Right renal cortex interstitium (tissue), 3 donors: ENCODE data around the gene KLRC1. TPM values are rescaled to one million over a fixed set of nuclear protein-coding genes. Genes with fewer than 3 reads are reported as not detected.
"Not testable (repeated sequence)": the region's sequence is repeated elsewhere in the genome, so short reads cannot be mapped to it uniquely, and the experiment has no call there.

ENCODE experiments used
- DNase-seq, 3 donors: peaks; one replicate each; pipeline ENCODE4 v3.0.0-alpha.2; 2013; ENCODE audit warnings: low read depth in 3 of 3, low spot score in 2 of 3
- polyA plus RNA-seq, 3 donors: library from polyadenylated mRNA; unstranded; fragments of 120-200 nt; gene quantifications; one replicate each; pipeline ENCODE4 v1.2.1, GENCODE V29; 2013; ENCODE audit not compliant: insufficient read length in 3 of 3

The KLRC1 gene
- polyA plus RNA-seq = 1 to 10 TPM in 1 of 3 donors, under 1 TPM in 2; 0.42 to 1.8 (median 0.81) TPM

DNA sequence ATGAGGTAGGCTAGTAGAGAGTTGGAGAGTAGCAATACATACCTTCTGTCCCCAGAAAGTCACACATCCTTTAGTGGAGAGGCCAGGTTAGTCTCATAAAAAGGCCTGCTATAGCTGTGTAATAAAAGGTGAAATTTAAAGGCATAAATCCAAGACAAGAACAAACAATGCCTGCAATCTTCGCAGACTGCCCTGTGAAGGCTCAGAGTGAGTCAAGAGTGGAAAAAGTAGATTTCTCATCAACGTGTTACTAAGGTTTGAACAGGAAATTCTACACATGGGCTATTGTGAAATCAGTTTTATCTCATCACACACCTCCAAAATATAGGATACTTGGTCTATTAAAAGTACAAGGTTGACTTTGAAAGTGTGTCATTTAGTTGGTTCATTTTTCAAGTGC lies at the start of gene KLRC1:
Gene KLRC1, minus strand, starts transcription at position 222 of the 400 bp plus-strand sequence. CDS start 2,221 bp downstream, outside the sequence.
- DNase-seq = no peak

DNA sequence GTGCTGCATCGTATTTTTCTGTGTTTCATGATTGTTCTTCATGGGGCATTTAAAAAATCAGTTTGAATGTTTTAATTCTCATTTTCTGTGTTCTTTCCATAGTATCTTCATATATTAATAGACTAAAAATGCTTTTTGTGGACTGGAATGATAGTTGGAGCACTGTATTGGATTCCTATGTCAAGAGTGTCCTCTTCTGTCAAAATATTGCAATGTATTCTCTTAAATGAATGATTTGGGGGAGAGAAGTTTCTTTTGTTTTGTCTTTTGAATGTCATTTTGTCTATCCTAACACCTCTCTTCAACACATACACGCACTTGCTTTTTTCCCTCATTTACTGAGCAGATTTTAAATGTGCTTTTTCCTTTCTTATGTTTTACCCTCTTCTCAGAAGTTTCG lies 47.9 kb upstream of the KLRC1 start:
- no peak for DNase-seq

DNA sequence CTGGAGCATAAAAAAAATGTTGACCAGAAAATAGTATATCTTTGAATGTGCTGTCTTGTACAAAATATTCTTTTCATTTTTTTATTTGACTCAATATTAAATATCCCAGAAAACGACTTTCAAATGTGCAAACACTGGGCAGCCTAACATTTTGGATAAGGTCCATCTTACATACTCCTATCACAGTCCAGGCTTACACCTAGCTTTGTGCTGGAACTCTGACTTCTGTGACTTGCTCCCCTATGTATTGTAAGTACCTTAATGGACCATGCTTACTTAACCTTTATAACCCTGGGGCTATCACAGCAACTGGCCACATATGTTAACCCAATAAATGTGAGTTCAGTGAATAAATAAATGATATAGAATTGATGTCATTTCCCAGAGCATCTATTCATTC lies 44.9 kb upstream of the KLRC1 start:
- no peak for DNase-seq

DNA sequence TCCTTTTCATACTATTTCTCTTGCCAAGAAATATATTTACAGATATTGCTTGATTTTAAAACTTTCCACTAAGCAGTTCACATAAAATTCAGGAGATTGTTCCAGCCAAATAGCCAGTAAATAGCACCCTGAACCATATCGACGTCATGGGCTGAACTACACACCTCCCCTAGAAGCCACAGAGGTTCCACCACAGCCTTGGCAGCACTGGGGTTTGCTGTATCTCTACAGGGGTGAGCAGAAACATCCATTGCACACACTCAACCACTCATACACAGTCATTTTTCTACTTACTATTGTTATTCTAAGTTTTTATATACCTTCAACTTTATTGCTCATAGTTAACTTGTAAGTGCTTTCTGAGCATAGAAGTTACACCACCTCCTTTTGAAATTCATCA lies 44.4 kb upstream of the KLRC1 start:
- DNase-seq = no peak

DNA sequence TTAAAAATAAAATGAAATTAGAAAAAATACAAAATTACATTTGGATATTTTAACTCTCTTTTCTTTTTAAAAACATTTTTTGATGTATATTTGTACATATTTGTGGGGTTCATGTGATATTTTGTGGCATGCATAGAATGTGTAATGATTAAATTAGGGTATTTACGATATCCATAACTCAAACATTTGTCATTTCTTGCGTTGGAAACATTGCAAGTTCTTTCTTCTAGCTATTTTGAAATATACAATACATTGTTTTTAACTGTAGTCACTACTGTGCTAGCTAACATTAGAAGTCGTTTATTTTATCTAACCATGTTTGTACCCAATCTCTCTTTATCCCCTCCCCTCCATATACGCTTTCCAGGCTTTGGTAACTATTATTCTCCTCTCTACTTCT lies 38.6 kb upstream of the KLRC1 start:
- DNase-seq = no peak

DNA sequence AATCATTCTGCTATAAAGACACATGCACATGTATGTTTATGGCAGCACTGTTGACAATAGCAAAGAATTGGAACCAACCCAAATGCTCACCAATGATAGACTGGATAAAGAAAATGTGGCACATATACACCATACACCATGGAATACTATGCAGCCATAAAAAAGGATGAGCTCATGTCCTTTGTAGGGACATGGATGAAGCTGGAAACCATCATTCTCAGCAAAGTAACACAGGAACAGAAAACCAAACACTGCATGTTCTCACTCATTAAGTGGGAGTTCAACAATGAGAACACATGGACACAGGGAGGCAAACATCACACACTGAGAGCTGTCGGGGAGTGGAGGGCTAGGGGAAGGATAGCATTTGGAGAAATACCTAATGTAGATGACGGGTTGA lies 34.2 kb upstream of the KLRC1 start:
- DNase-seq = not testable (repeated sequence)

DNA sequence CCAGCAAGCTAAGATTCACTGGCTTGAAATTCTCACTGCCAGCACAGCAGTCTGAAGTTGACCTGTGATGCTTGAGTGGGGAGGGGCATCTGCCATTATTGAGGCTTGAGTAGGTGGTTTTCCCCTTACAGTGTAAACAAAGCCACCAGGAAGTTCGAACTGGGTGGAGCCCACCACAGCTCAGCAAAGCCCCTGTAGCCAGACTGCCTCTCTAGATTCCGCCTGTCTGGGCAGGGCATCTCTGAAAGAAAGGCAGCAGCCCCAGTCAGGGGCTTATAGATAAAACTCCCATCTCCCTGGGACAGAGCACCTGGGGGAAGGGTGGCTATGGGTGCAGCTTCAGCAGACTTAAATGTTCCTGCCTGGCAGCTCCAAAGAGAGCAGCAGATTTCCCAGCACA lies 28.7 kb upstream of the KLRC1 start:
- not testable (repeated sequence) for DNase-seq

DNA sequence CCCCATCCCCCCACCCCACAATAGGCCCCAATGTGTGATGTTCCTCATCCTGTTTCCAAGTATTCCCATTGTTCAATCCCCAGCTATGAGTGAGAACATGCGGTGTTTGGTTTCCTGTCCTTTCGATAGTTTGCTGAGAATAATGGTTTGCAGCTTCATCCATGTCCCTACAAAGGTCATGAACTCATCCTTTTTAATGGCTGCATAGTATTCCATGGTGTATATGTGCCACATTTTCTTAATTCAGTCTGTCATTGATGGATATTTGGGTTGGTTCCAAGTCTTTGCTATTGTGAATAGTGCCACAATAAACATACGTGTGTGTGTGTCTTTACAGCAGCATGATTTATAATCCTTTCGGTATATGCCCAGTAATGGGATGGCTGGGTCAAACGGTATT lies 19.6 kb upstream of the KLRC1 start:
- not testable (repeated sequence) for DNase-seq

DNA sequence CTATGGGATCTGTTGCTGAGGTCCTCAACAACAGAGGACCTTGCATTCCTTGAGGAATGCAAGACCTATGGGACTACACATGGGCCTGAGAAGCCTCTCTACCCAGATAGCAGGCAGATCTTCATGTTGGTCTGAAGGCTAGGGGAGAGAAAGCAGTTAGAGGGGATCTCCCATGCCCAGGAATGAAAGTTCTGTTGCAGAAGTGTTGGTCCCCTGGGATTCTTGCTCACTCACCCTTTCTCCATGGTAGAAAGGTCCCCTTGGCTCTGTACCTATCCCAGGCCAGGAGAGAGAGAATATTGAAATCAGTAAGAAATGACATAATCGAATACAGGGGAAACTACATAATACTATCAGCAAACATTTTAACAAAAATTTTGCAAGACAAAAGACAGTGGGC lies 16.5 kb upstream of the KLRC1 start:
- no peak for DNase-seq

DNA sequence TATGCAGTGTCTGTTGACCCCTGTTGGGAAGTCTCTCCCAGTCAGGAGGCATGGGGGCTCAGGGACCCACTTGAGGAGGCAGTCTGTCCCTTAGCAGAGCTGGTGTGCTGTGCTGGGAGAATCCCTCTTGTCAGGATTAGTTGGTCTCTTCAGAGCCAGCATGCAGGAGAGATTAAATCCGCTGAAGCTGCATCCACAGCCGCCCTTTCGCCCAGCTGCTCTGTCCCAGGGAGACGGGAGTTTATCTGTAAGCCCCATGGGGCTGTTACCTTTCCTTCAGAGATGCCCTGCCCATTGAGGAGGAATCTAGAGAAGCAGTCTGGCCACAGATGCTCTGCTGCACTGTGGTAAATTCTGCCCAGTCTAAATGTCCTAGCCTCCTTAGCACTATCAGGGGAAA lies 13.1 kb upstream of the KLRC1 start:
- no peak for DNase-seq

DNA sequence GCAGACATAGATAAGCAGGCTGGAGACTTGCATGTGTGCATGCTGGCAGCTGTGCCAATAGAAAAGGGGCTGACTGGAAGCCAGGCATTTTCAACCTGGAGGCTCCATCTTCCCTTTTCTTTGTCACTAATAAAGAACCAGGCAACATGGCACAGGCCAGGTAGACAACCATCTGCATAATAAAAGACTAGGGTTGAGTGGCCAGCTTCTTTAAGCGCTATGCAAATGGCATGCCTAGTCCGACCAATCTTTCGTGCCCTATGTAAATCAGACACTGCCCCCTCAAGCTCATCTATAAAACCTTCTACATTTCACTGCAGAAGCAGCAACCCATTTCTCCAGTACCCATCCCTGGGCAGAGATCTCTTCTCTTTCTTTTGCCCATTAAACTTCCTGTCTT lies 4.6 kb upstream of the KLRC1 start:
- no peak for DNase-seq

DNA sequence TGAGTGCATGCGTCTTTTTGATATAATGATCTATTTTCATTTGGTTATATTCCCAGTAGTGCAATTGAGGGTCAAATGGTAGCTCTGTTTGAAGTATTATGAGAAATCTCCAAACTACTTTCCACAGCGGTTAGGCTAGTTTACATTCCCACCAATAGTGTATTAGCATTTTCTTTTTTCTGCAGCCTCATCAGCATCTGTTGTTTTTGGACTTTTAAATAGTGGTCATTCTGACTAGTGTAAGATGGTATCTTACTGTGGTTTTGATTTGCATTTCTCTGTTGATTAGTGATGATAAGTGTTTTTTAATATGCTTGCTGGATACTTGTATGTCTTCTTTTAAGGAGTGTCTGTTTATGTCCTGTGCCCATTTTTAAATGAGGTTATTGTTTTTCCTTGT lies 3.7 kb upstream of the KLRC1 start:
- no peak for DNase-seq

DNA sequence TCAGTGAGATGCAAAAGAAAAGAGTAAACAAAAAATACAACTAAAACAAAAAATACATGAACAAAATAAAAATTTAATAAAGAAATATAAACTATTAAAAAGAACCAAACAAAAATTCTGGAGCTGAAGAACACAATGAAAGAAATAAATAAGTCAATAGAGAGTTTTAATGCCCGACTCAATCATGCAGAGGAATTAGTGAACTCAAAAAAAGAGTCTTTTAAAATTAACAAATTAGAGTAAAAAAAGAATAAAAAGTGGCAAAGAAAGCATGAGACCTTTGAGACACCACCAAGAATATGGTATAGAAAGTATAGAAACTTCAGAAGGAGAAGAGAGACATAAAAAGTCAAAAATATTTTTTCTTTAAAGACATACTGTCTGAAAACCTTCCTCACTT lies 2.6 kb upstream of the KLRC1 start:
- no peak for DNase-seq

DNA sequence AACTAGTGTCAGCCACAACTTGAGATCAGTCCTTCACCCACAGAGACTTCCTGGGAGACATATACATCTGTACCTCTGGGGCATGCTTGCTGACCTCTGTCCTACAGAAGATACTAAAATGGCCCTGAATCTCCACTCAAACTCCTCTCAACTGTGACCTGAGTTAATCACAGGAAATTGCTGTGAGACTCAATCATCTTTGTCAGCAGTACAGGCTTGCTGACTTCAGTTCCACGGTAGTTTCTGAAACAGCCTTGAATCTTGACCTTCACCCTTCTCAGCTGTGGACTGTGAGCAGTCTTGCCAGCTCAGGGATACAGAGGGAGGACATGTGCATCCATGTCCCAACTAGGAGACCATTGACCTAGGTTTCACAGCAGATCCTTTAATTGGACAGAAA lies 1.4 kb upstream of the KLRC1 start:
- no peak for DNase-seq

DNA sequence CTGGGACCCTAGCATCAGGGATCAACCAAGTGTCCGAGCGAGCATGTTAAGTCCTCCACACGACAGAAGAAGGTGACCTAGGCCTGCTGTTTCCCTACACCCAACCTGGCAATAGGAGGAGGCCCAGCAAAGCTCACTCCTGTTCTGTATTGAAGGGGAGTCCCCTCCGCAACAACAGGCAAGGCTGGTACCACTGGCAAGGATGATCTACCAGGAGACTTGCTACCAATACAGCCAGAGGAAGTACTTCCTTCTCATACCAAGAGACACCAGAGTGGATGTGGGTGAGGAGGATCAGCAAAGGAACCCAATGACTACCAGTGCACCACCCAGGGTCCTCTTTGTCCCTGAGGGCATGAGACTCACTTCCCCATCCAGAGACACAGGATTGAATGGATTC lies 4.9 kb downstream of the KLRC1 start:
- no peak for DNase-seq

DNA sequence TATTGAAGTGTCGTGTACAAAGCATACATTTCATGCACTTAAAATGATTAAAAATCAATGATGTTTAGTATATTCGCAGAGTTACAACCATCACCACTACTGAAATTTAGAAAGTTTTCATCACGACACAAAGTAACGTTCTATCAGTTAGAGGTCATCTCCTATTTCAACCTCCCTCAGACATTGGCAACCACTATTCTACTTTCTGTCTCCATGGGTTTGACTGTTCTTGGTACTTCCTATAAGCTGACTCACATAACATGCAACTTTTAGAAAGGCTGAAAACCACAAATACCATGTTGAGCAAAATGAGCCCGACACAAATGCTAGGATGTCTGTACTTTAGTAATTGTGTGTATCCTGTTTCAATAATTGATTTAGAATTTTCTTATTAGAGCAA lies 7.1 kb downstream of the KLRC1 start:
- not testable (repeated sequence) for DNase-seq

DNA sequence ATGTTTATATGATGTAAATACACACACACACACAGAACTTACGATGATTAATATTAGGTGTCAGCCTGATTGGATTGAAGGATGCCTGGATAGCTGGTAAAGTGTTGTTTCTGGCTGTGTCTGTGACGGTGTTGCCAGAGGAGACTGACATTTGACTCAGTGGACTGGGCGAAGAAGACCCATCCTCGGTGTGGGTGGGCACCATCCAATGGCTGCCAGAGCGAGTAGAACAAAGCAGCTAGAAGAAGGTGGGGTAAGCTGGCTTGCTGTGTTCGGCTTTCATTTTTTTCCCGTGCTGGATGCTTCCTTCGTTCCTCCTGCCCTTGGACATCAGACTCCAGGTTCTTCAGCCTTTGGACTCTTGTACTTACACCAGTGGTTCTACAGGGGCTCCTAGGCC lies 12.0 kb downstream of the KLRC1 start:
- not testable (repeated sequence) for DNase-seq

DNA sequence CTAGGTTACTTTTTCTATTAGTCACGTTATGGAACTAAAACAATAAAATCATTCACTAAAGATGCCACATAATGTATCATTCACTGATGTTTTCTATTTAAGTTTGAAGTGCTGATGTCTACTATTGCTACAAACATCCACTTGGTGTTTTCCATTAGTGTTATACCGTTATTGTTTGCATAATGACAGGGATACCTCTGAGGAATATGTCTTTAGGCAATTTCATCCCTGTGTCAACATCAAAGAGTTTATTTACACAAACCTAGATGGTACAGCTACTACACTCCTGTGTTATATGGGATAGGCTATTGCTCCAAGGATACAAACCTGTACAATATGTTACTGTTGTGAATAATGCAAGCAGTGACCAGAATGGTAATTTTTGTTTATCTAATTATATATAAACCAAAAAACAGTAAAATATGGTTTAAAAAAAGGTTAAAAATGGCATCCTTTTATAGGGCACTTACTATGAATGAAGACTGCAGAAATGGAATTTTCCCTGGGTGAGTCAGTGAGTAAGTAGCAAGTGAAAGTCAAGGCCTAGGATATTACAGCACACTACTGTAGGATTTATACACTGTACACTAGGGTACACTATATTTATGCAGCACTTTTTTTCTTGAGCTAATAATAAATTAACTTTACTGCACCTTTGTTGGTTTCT lies 13.4 kb downstream of the KLRC1 start:
- not testable (repeated sequence) for DNase-seq

DNA sequence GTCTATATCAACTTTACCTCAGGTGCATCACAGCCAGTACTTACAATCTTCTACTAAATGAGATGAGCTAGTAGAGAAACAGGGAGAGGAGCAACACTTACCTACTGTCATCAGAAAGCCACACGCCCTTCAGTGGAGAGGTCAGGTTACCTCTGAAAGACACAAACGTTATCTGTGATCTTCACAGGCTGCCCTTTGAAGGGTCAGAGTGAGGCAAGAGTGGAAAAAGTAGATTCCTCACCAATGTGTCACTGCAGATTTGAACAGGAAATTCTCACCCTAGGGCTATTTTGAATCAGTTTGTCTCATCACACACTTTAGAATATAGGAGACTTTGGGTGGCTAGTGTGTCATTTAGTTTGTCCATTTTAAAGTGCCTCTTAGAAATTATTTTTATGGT lies 15.6 kb downstream of the KLRC1 start:
- DNase-seq = not testable (repeated sequence)

DNA sequence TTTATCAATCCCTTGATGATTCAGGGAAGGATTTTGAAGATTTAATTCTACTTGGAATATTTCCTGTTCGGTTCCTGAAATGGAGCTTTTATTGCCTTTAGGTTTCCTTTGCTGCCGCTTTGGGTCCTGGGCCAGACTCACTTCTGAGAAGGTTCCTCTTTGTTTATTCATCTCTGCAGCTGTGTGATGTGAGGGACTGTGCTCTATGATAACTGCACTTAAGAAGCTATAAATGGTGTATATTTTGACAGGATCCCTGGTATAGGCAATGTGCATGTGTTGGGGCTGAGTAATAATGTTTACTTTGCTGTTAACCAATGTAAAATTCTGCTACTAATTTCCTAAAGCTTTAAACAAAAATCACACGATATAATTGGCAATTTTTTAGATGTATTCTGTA lies 17.4 kb downstream of the KLRC1 start, which contains the start of gene KLRC2:
Gene KLRC2, minus strand, starts transcription at position 195 of the 400 bp plus-strand sequence. Its CDS starts 24 bp downstream, at position 171.
- not testable (repeated sequence) for DNase-seq

DNA sequence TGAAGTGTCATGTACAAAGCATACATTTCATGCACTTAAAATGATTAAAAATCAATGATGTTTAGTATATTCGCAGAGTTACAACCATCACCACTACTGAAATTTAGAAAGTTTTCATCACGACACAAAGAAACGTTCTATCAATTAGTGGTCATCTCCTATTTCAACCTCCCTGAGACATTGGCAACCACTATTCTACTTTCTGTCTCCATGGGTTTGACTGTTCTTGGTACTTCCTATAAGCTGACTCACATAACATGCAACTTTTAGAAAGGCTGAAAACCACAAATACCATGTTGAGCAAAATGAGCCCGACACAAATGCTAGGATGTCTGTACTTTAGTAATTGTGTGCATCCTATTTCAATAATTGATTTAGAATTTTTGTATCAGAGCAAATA lies 22.6 kb downstream of the KLRC1 start:
- DNase-seq = not testable (repeated sequence)

DNA sequence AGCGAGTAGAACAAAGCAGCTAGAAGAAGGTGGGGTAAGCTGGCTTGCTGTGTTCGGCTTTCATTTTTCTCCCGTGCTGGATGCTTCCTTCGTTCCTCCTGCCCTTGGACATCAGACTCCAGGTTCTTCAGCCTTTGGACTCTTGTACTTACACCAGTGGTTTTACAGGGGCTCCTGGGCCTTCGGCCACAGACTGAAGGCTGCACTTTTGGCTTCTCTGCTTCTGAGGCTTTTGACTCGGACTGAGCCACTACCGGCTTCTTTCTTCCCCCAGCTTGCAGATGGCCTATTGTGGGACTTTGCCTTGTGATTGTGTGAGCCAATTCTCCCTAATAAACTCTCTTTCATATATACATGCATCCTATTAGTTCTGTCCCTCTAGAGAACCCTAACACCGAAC lies 27.2 kb downstream of the KLRC1 start:
- DNase-seq = not testable (repeated sequence)
